Fibroblast of the aortic adventitia (primary cell): ENCODE data around the gene GSTP1. TPM values are rescaled to one million over a fixed set of nuclear protein-coding genes. Genes with fewer than 3 reads are reported as not detected.

Experiments used
- DNase-seq: peaks from one replicate; pipeline ENCODE4 v3.0.0-alpha.2; 2010; ENCODE audit warnings: low read depth
- H3K4me3 ChIP-seq: 2 replicates; pipeline ENCODE4 v1.5.1; 2011; ENCODE audit warnings: low read depth, mild to moderate bottlenecking, control low read depth, low read length, moderate library complexity
- CTCF ChIP-seq: IDR thresholded peaks from 2 replicates; pipeline ENCODE4 v1.5.1; 2011; ENCODE audit warnings: mild to moderate bottlenecking, low read length, control low read depth, inconsistent platforms; ENCODE audit not compliant: insufficient read depth
- total RNA-seq: library from RNA; depleted of rRNA; stranded (reverse); fragments of >200 nt; gene quantifications from 2 replicates; pipeline ENCODE4 v1.2.3, GENCODE V29; 2012; ENCODE audit warnings: low replicate concordance

GSTP1 gene
- total RNA-seq, 1 donor: 538 TPM

- peak; percentile 36 for TF ChIP-seq CTCF
- peak; percentile 87 for DNase-seq
- H3K4me3 ChIP-seq: peak within 1 kb of the TSS; percentile 97
Observed at GRCh38 chr11:67606492-67607295, 23.1 kb downstream of the GSTP1 start, which contains the start of gene NDUFV1. NDUFV1 (plus strand) TSS chr11:67606936; CDS start chr11:67607005, 69 bp downstream.

GRCh38 chr11:67607507-67607906 lies 23.9 kb downstream of the GSTP1 start:
- no peak for TF ChIP-seq CTCF
- DNase-seq: no peak
- peak overlapping the region; percentile 97 for H3K4me3 ChIP-seq

- no peak for DNase-seq
- TF ChIP-seq CTCF: no peak
- H3K4me3 ChIP-seq: no peak overlapping the region
Observed at GRCh38 chr11:67608486-67608885, 24.9 kb downstream of the GSTP1 start.

- TF ChIP-seq CTCF: no peak
- DNase-seq: no peak
- no peak overlapping the region for H3K4me3 ChIP-seq
Observed at GRCh38 chr11:67609316-67609715, 25.7 kb downstream of the GSTP1 start.

GRCh38 chr11:67610302-67610868 lies 26.8 kb downstream of the GSTP1 start:
- H3K4me3 ChIP-seq: no peak overlapping the region
- no peak for DNase-seq
- TF ChIP-seq CTCF: no peak

GRCh38 chr11:67611165-67611564 lies 27.6 kb downstream of the GSTP1 start:
- TF ChIP-seq CTCF: no peak
- no peak for DNase-seq
- no peak overlapping the region for H3K4me3 ChIP-seq
